ENCODE measurements around the gene PAX5. TPM values are rescaled to one million over a fixed set of nuclear protein-coding genes. Genes with fewer than 3 reads are reported as not detected.

The PAX5 gene
- total RNA-seq, 1 experiment from 2014 or later: not detected

GRCh38 chr9:36993933-36994764, 39.9 kb downstream of the PAX5 start:
- in situ Hi-C loops (cut with HindIII; ENCODE audit: low sequenced_read_pairs): no loop called here
- DNase-seq (ENCODE audit: low spot score): no peak

GRCh38 chr9:36992501-36993316, 41.4 kb downstream of the PAX5 start:
- in situ Hi-C loops (cut with HindIII; ENCODE audit: low sequenced_read_pairs): no loop called here
- no peak for DNase-seq (ENCODE audit: low spot score)

- in situ Hi-C loops (cut with HindIII; ENCODE audit: low sequenced_read_pairs): no loop called here
- no peak for DNase-seq (ENCODE audit: low spot score)
Measured at GRCh38 chr9:36991516-36992134, 42.4 kb downstream of the PAX5 start.

GRCh38 chr9:36988848-36989247, 45.2 kb downstream of the PAX5 start:
- no peak for DNase-seq (ENCODE audit: low spot score)
- in situ Hi-C loops (cut with HindIII; ENCODE audit: low sequenced_read_pairs): loop anchor here (10.0 kb wide), 1 partner anchor 124 kb away; no protein-coding TSS in a partner anchor

- DNase-seq (ENCODE audit: low spot score): no peak
- in situ Hi-C loops (cut with HindIII; ENCODE audit: low sequenced_read_pairs): loop anchor here (10.0 kb wide), 1 partner anchor 123 kb away; no protein-coding TSS in a partner anchor
Measured at GRCh38 chr9:36987891-36988290, 46.2 kb downstream of the PAX5 start.

- no peak for DNase-seq (ENCODE audit: low spot score)
Measured at GRCh38 chr9:36987409-36987808, 46.7 kb downstream of the PAX5 start.

GRCh38 chr9:36986468-36987408, 47.3 kb downstream of the PAX5 start:
- DNase-seq (ENCODE audit: low spot score): no peak
- in situ Hi-C loops (cut with HindIII; ENCODE audit: low sequenced_read_pairs): loop anchor here (10.0 kb wide), 1 partner anchor 122 kb away; no protein-coding TSS in a partner anchor

More at GRCh38 chr9:36987409-36987808, 46.7 kb downstream of the PAX5 start:
- in situ Hi-C loops (cut with HindIII; ENCODE audit: low sequenced_read_pairs): loop anchor here (10.0 kb wide), 1 partner anchor 123 kb away; no protein-coding TSS in a partner anchor

GRCh38 chr9:36985769-36986467, 48.1 kb downstream of the PAX5 start:
- in situ Hi-C loops (cut with HindIII; ENCODE audit: low sequenced_read_pairs): loop anchor here (10.0 kb wide), 1 partner anchor 121 kb away; no protein-coding TSS in a partner anchor

GRCh38 chr9:36985061-36985768, 48.9 kb downstream of the PAX5 start:
- in situ Hi-C loops (cut with HindIII; ENCODE audit: low sequenced_read_pairs): loop anchor here (10.0 kb wide), 1 partner anchor 120 kb away; no protein-coding TSS in a partner anchor
- no peak for DNase-seq (ENCODE audit: low spot score)

More at GRCh38 chr9:36985769-36986467, 48.1 kb downstream of the PAX5 start:
- DNase-seq (ENCODE audit: low spot score): no peak

- in situ Hi-C loops (cut with HindIII; ENCODE audit: low sequenced_read_pairs): loop anchor here (10.0 kb wide), 1 partner anchor 116 kb away; no protein-coding TSS in a partner anchor
- DNase-seq (ENCODE audit: low spot score): peak; percentile 61
Measured at GRCh38 chr9:36980148-36980974, 53.7 kb downstream of the PAX5 start.

GRCh38 chr9:36976371-36977030, 57.6 kb downstream of the PAX5 start:
- in situ Hi-C loops (cut with HindIII; ENCODE audit: low sequenced_read_pairs): no loop called here
- DNase-seq (ENCODE audit: low spot score): peak; percentile 88

GRCh38 chr9:36974731-36975130, 59.3 kb downstream of the PAX5 start:
- no peak for DNase-seq (ENCODE audit: low spot score)
- in situ Hi-C loops (cut with HindIII; ENCODE audit: low sequenced_read_pairs): no loop called here

- no peak for DNase-seq (ENCODE audit: low spot score)
- in situ Hi-C loops (cut with HindIII; ENCODE audit: low sequenced_read_pairs): no loop called here
Measured at GRCh38 chr9:36971935-36972488, 62.1 kb downstream of the PAX5 start.

GRCh38 chr9:36970007-36970888, 63.8 kb downstream of the PAX5 start:
- no peak for DNase-seq (ENCODE audit: low spot score)
- in situ Hi-C loops (cut with HindIII; ENCODE audit: low sequenced_read_pairs): no loop called here
